ENCODE data around the gene STPG3.
"Not testable (repeated sequence)": the region's sequence is repeated elsewhere in the genome, so short reads cannot be mapped to it uniquely, and the experiment has no call there.

STPG3 gene

DNA sequence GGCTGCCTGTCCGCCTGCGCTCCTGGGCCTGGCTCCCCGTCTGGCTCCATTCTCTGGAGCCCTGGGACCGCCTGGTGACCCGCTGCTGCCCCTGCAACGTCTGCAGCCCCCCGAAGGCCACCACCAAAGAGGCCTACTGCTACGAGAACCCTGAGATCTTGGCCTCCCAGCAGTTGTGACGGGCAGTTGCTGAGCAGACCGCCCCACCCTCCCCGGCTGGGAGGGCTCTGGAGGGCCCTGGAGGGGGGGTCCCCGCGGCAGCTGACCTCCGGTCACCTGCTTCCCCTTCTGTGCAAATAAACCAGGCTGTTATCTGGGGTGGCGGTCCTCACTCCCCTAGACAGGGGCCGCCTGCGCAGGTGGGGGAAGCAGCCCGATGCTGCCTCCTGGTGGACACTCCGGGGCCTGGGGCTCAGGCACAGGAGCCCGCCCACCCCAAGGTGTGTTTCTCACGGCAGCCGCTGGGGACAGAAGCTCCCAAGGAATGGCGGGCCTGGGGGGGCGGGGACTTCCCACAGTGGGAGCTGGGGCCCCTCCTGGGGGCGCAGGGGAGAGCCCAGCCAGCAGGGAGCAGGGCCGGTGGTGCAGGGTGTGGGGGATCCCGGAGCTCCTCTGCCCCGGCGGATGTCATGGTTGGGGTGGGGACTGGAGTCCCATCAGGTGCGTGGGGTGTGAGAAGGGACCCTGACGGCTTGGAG, 14.7 kb upstream of the STPG3 start:
- H3K4me3 ChIP-seq (ENCODE audit: low read depth, low read length, poor library complexity, severe bottlenecking), result no peak overlapping the region
- no peaks in the 10 kb centered on the region for H4K20me1 ChIP-seq (ENCODE audit: insufficient read depth, low read length)
- H3K79me2 ChIP-seq (ENCODE audit: insufficient read depth, low read length), result no peaks in the 10 kb centered on the region
- H3K9me3 ChIP-seq (ENCODE audit: low read length), result no peaks in the 10 kb centered on the region
- H3K4me1 ChIP-seq (ENCODE audit: insufficient read depth, low read length, severe bottlenecking), result peaks cover 19% of the 10 kb centered on the region
- peak overlapping the region; percentile 48 for H3K4me2 ChIP-seq (ENCODE audit: low read length)
- no peak overlapping the region for H3K9ac ChIP-seq (ENCODE audit: low read length)
- TF ChIP-seq CTCF (IDR thresholded peaks at IDR 0.05; ENCODE audit: low read length), result peak; percentile 99
- TF ChIP-seq EZH2 (IDR thresholded peaks at IDR 0.05; ENCODE audit: borderline replicate concordance, low read length), result no peak
- no peaks in the 10 kb centered on the region for H3K36me3 ChIP-seq (ENCODE audit: insufficient read depth, low read length)
- H3K9me2 ChIP-seq (ENCODE audit: low read depth, low read length), result no peaks in the 10 kb centered on the region
- no peaks in the 10 kb centered on the region for H3F3A ChIP-seq (ENCODE audit: insufficient read depth, low read length)
- 0 out of 2 replicates have a peak, but pooled peaks cover 2% of the 10 kb centered on the region for H3K27me3 ChIP-seq (ENCODE audit: insufficient read depth, low read length)
- no peak overlapping the region for H2AFZ ChIP-seq (ENCODE audit: low read length)
- H3K27ac ChIP-seq (ENCODE audit: low read depth, low read length, poor library complexity, severe bottlenecking), result no peak overlapping the region

GRCh38 chr9:137236936-137237421, 14.1 kb upstream of the STPG3 start:
- Histone ChIP-seq H2AFZ (ENCODE audit: low read length) (no peak overlapping the region), H3K4me1 (ENCODE audit: insufficient read depth, low read length, severe bottlenecking) (peaks cover 21% of the 10 kb centered on the region), H3K27ac (ENCODE audit: low read depth, low read length, poor library complexity, severe bottlenecking) (no peak overlapping the region), H3K4me3 (ENCODE audit: low read depth, low read length, poor library complexity, severe bottlenecking) (no peak overlapping the region), H3K27me3 (ENCODE audit: insufficient read depth, low read length) (0 out of 2 replicates have a peak, but pooled peaks cover 2% of the 10 kb centered on the region), H3K9me3 (ENCODE audit: low read length) (no peaks in the 10 kb centered on the region), H3K79me2 (ENCODE audit: insufficient read depth, low read length) (peaks cover 3% of the 10 kb centered on the region; the same call in 1 of the 2 replicates), H4K20me1 (ENCODE audit: insufficient read depth, low read length) (no peaks in the 10 kb centered on the region), H3K36me3 (ENCODE audit: insufficient read depth, low read length) (peaks cover 5% of the 10 kb centered on the region), H3K9me2 (ENCODE audit: low read depth, low read length) (no peaks in the 10 kb centered on the region), H3K9ac (ENCODE audit: low read length) (no peak overlapping the region), H3F3A (ENCODE audit: insufficient read depth, low read length) (no peaks in the 10 kb centered on the region), H3K4me2 (ENCODE audit: low read length) (peak overlapping the region; percentile 48)
- TF ChIP-seq CTCF (IDR thresholded peaks at IDR 0.05; ENCODE audit: low read length) (no peak), EZH2 (IDR thresholded peaks at IDR 0.05; ENCODE audit: borderline replicate concordance, low read length) (no peak)

DNA sequence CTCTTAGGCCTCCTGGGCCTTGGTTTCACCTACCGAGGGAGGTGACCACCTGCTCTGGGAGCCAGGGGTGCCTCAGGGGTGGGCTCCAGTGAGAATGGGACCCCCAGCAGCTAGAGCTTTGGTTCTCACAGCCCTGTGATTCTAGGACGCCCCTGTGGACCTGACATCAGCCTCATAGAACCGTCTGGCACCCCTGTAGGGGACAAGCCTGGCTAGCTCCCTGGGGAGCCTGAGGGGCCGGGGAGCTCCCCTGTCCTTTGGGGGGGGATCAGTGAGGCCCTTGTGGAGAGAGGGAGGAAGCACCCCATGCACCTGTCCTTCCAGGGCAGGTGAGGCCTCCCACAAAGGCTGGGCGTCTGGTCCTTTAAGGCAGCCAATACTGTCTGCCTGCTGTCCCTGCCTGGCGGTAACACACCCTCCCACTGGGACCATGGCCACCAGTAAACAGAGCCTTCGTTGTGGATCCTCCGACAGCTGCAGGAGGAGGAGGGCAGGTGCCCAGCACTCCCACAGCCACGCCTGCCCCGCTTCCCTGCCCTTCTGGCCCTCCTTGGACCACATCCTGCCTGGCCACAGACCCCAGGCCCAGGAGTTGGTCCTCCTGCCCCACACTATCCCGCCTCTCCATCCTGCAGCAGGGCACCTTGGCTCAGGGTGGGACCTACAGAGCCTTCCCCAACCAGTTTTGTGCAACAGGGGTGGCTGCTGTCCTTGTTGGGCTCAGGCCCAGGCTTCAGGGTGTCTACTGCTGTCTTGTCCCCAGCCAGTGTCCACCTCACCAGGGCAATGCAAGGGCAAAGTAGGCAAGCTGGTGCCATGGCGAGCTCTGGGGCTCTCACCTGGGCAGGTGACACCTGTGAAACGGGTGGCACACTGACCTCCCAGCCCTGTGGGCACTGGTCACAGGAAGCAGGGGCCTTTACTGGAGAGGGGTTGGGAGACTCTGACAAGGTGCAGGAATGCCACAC, 13.0 kb upstream of the STPG3 start:
- Histone ChIP-seq H3K27me3 (ENCODE audit: insufficient read depth, low read length) (0 out of 2 replicates have a peak, but pooled peaks cover 2% of the 10 kb centered on the region), H3K27ac (ENCODE audit: low read depth, low read length, poor library complexity, severe bottlenecking) (no peak overlapping the region), H3K9me3 (ENCODE audit: low read length) (no peaks in the 10 kb centered on the region), H2AFZ (ENCODE audit: low read length) (no peak overlapping the region), H4K20me1 (ENCODE audit: insufficient read depth, low read length) (no peaks in the 10 kb centered on the region), H3K79me2 (ENCODE audit: insufficient read depth, low read length) (peaks cover 6% of the 10 kb centered on the region; the same call in 1 of the 2 replicates), H3K4me3 (ENCODE audit: low read depth, low read length, poor library complexity, severe bottlenecking) (no peak overlapping the region), H3F3A (ENCODE audit: insufficient read depth, low read length) (no peaks in the 10 kb centered on the region), H3K9me2 (ENCODE audit: low read depth, low read length) (no peaks in the 10 kb centered on the region), H3K4me2 (ENCODE audit: low read length) (no peak overlapping the region), H3K36me3 (ENCODE audit: insufficient read depth, low read length) (peaks cover 15% of the 10 kb centered on the region), H3K4me1 (ENCODE audit: insufficient read depth, low read length, severe bottlenecking) (peaks cover 32% of the 10 kb centered on the region), H3K9ac (ENCODE audit: low read length) (no peak overlapping the region)
- TF ChIP-seq CTCF (IDR thresholded peaks at IDR 0.05; ENCODE audit: low read length) (no peak), EZH2 (IDR thresholded peaks at IDR 0.05; ENCODE audit: borderline replicate concordance, low read length) (no peak)

- H3K9ac ChIP-seq (ENCODE audit: low read length), result peak overlapping the region; percentile 86
- peak overlapping the region; percentile 73 for H3K4me3 ChIP-seq (ENCODE audit: low read depth, low read length, poor library complexity, severe bottlenecking)
- H3F3A ChIP-seq (ENCODE audit: insufficient read depth, low read length); H2AFZ ChIP-seq (ENCODE audit: low read length); H3K9me2 ChIP-seq (ENCODE audit: low read depth, low read length); H3K9me3 ChIP-seq (ENCODE audit: low read length); H4K20me1 ChIP-seq (ENCODE audit: insufficient read depth, low read length); H3K79me2 ChIP-seq (ENCODE audit: insufficient read depth, low read length); H3K27me3 ChIP-seq (ENCODE audit: insufficient read depth, low read length): not testable (repeated sequence)
- H3K4me1 ChIP-seq (ENCODE audit: insufficient read depth, low read length, severe bottlenecking), result peaks cover 38% of the 10 kb centered on the region
- H3K4me2 ChIP-seq (ENCODE audit: low read length), result peak overlapping the region; percentile 66
- peaks cover 28% of the 10 kb centered on the region for H3K36me3 ChIP-seq (ENCODE audit: insufficient read depth, low read length)
- H3K27ac ChIP-seq (ENCODE audit: low read depth, low read length, poor library complexity, severe bottlenecking), result peak overlapping the region; percentile 67
Measured at GRCh38 chr9:137239541-137240200, 11.4 kb upstream of the STPG3 start.

All from OCI-LY1 (cell line).